Common myeloid progenitor, CD34-positive (primary cell): ENCODE results near the gene CTU1.

Source experiments
- CTCF ChIA-PET: fragments of 350-600 bp; sonication (Branson Sonifier 250); formaldehyde crosslinking; loops from one replicate; lab custom pipeline; 2021; ENCODE audit warnings: antibody characterized with exemption; lab: Charles Lee
- POLR2A ChIA-PET: fragments of 350-600 bp; sonication (Branson Sonifier 250); formaldehyde crosslinking; loops from one replicate; lab custom pipeline; 2021; ENCODE audit warnings: antibody characterized with exemption; lab: Charles Lee
- DNase-seq, 3 donors: peaks; one replicate each; pipeline versions ENCODE4 v3.0.0 to v3.0.0-alpha.2; 2013
- H3K27ac ChIP-seq, 2 experiments: 1 replicate in 1 of 2; 2 replicates in 1 of 2; pipeline ENCODE4 v1.7.0; 2013; ENCODE audit warnings: inconsistent platforms in 2 of 2, low read length in 2 of 2, mild to moderate bottlenecking in 2 of 2, low read depth in 1 of 2, moderate library complexity in 1 of 2; ENCODE audit not compliant: severe bottlenecking in 2 of 2, insufficient read depth in 1 of 2, poor library complexity in 1 of 2
- H3K27me3 ChIP-seq, 5 experiments: replicated peaks in 2 of 5; 1 replicate in 3 of 5; 2 replicates in 2 of 5; pipeline versions ENCODE4 v1.6.1 to v1.7.0; 2013; ENCODE audit warnings: low read length in 4 of 5, mild to moderate bottlenecking in 2 of 5, moderate library complexity in 2 of 5, inconsistent platforms in 1 of 5; ENCODE audit not compliant: insufficient read depth in 5 of 5, control insufficient read depth in 4 of 5
- H3K36me3 ChIP-seq, 4 experiments: 1 replicate in 2 of 4; 2 replicates in 2 of 4; pipeline versions ENCODE4 v1.6.1 to v1.7.0; 2013; ENCODE audit warnings: low read length in 3 of 4, control low read depth in 1 of 4, mild to moderate bottlenecking in 1 of 4; ENCODE audit not compliant: control insufficient read depth in 4 of 4, insufficient read depth in 4 of 4
- H3K4me1 ChIP-seq, 4 experiments: 1 replicate in 3 of 4; 2 replicates in 1 of 4; pipeline versions ENCODE4 v1.6.1 to v1.7.1; 2013; ENCODE audit warnings: low read length in 3 of 4, mild to moderate bottlenecking in 3 of 4, control low read depth in 1 of 4, inconsistent platforms in 1 of 4, moderate library complexity in 1 of 4; ENCODE audit not compliant: control insufficient read depth in 4 of 4, insufficient read depth in 4 of 4; ENCODE audit errors: control extremely low read depth in 1 of 4
- H3K4me3 ChIP-seq, 7 experiments: 1 replicate in 4 of 7; 2 replicates in 3 of 7; pipeline versions ENCODE4 v1.5.1 to v1.7.0; 2013; ENCODE audit warnings: mild to moderate bottlenecking in 7 of 7, low read length in 6 of 7, moderate library complexity in 6 of 7, inconsistent platforms in 2 of 7, low read depth in 2 of 7, control low read depth in 1 of 7; ENCODE audit not compliant: insufficient read depth in 4 of 7, control insufficient read depth in 1 of 7; ENCODE audit errors: extremely low read depth in 1 of 7
- H3K9me3 ChIP-seq, 5 experiments: 1 replicate in 4 of 5; 2 replicates in 1 of 5; pipeline versions ENCODE4 v1.6.1 to v1.7.1; 2013; ENCODE audit warnings: low read length in 4 of 5, mild to moderate bottlenecking in 2 of 5, inconsistent platforms in 1 of 5, low read depth in 1 of 5, moderate library complexity in 1 of 5; ENCODE audit not compliant: control insufficient read depth in 4 of 5, insufficient read depth in 2 of 5; ENCODE audit errors: control extremely low read depth in 1 of 5
- WGBS: methylation state at CpG from one replicate; pipeline ENCODE4 v1.1.5; 2013; ENCODE audit not compliant: insufficient coverage; 5-methylcytosine and 5-hydroxymethylcytosine counted together

CTU1 gene

DNA sequence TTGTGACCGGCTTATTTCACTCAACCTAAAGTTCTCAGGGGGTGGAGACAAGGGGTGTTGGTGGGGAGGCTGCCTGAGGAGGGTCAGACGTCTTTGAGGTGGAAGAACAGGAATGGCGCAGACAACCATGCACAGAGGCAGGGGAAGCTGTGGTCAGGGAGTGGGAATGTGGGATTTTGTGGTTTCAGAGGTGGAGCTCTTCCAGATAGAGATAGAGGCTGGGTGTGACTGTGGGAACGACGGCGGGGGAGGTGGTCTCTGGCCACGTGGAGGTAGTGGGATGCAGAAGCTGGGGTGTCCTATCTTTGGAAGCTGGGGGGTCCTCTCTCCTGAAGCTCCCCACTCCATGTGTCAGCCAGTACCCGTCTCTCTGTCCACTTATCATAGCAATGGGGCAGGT, 17.7 kb downstream of the CTU1 start:
- no peaks in the 10 kb centered on the region for H3K4me1 ChIP-seq
- no peak overlapping the region for H3K4me3 ChIP-seq
- no peak for DNase-seq
- no peaks in the 10 kb centered on the region for H3K27me3 ChIP-seq
- CTCF ChIA-PET, result no interaction called here
- no peaks in the 10 kb centered on the region for H3K9me3 ChIP-seq
- POLR2A ChIA-PET, result no interaction called here
- WGBS, result 54% methylated on average over 6 of the region's 8 CpGs
- H3K36me3 ChIP-seq, result no peaks in the 10 kb centered on the region
- no peak overlapping the region for H3K27ac ChIP-seq

DNA sequence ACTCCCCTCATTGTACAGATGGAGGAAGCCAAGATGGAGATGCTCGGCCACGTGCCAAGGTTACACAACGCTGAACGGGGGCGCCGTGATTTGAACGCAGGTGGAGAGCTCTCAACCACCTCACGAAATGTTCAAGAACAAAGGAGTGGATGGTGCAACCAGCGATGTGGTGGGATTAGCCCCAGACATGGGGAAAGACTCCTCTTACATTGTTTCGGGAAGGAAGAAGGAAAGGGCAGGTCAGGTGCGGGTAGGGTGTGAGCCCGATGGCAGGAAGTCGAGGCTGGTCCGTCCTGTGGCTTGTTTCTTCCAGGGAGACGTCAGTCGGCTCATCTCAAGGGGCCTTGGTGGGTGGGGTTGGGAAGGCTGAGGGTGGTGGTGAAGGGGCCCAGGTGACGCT, 18.4 kb downstream of the CTU1 start:
- ChIA-PET CTCF (no interaction called here), POLR2A (no interaction called here)
- Histone ChIP-seq H3K4me3 (no peak overlapping the region), H3K27me3 (no peaks in the 10 kb centered on the region), H3K9me3 (no peaks in the 10 kb centered on the region), H3K36me3 (no peaks in the 10 kb centered on the region), H3K4me1 (no peaks in the 10 kb centered on the region), H3K27ac (no peak overlapping the region)
- no peak for DNase-seq
- WGBS, result 91% methylated on average over 15 of the region's 17 CpGs

GRCh38 chr19:51086153-51086850, 21.9 kb downstream of the CTU1 start:
- DNase-seq, result no peak
- no peaks in the 10 kb centered on the region for H3K4me1 ChIP-seq
- H3K27me3 ChIP-seq, result peaks cover 0 to 22% (median 0%) of the 10 kb centered on the region in 5 experiments
- no peak overlapping the region for H3K4me3 ChIP-seq
- whole genome bisulfite sequencing, result 94% methylated on average over 18 of the region's 18 CpGs
- H3K9me3 ChIP-seq, result no peaks in the 10 kb centered on the region
- ChIA-PET POLR2A (no interaction called here), CTCF (no interaction called here)
- H3K36me3 ChIP-seq, result no peaks in the 10 kb centered on the region
- no peak overlapping the region for H3K27ac ChIP-seq

- no peaks in the 10 kb centered on the region for H3K4me1 ChIP-seq
- CTCF ChIA-PET, result no interaction called here
- 88% methylated on average over 6 of the region's 7 CpGs for WGBS
- H3K9me3 ChIP-seq, result no peaks in the 10 kb centered on the region
- POLR2A ChIA-PET, result no interaction called here
- peaks cover 0 to 22% (median 0%) of the 10 kb centered on the region in 5 experiments for H3K27me3 ChIP-seq
- no peak overlapping the region for H3K4me3 ChIP-seq
- H3K36me3 ChIP-seq, result no peaks in the 10 kb centered on the region
- no peak overlapping the region for H3K27ac ChIP-seq
- DNase-seq, result no peak
These were observed 23.7 kb downstream of the CTU1 start for GRCh38 chr19:51084505-51084904.

- POLR2A ChIA-PET, result no interaction called here
These were observed 24.4 kb downstream of the CTU1 start for GRCh38 chr19:51083783-51084182.

DNA sequence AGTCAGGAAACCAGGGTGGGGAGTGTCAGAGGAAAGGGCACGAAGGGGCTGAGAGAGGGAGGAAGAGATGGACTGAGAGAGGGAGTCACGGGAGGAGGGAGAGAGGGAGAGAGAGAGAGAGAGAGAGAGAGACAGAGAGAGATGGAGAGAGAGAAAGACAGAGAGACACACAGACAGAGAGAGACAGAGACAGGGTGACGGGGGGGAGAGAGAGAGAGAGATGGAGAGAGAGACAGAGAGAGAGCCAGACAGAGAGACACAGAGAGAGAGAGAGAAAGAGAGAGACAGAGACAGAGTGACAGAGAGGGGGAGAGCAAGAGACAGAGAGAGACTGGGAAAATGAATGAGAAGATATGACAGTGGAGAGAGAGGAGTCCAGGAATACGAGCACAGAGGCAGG, 25.0 kb downstream of the CTU1 start:
- Histone ChIP-seq H3K27me3 (peaks cover 0 to 22% (median 0%) of the 10 kb centered on the region in 5 experiments), H3K36me3 (no peaks in the 10 kb centered on the region), H3K27ac (no peak overlapping the region), H3K4me3 (no peak overlapping the region), H3K4me1 (no peaks in the 10 kb centered on the region), H3K9me3 (no peaks in the 10 kb centered on the region)
- CTCF ChIA-PET, result interaction anchor here (1.1 kb wide), 1 partner anchor 13 kb away, joined by 4 read pairs; no protein-coding TSS in a partner anchor
- POLR2A ChIA-PET, result no interaction called here
- no peak for DNase-seq
- WGBS, result 57% methylated on average over 4 of the region's 4 CpGs

More at GRCh38 chr19:51083783-51084182, 24.4 kb downstream of the CTU1 start:
- no peaks in the 10 kb centered on the region for H3K9me3 ChIP-seq
- H3K27me3 ChIP-seq, result peaks cover 0 to 22% (median 0%) of the 10 kb centered on the region in 5 experiments
- H3K4me3 ChIP-seq, result no peak overlapping the region
- no peak overlapping the region for H3K27ac ChIP-seq
- DNase-seq, result no peak
- CTCF ChIA-PET, result interaction anchor here (1.1 kb wide), 1 partner anchor 12 kb away, joined by 4 read pairs; no protein-coding TSS in a partner anchor
- H3K4me1 ChIP-seq, result no peaks in the 10 kb centered on the region
- 85% methylated on average over 6 of the region's 14 CpGs for WGBS
- H3K36me3 ChIP-seq, result no peaks in the 10 kb centered on the region

GRCh38 chr19:51082611-51083010, 25.6 kb downstream of the CTU1 start, which contains the start of gene KLK14:
TSS of gene KLK14 (minus strand) at chr19:51082887. CDS start at chr19:51082614, 273 bp downstream.
- Histone ChIP-seq H3K4me3 (no peak within 1 kb of the TSS), H3K36me3 (no peaks in the 10 kb centered on the region), H3K4me1 (no peaks in the 10 kb centered on the region), H3K9me3 (no peaks in the 10 kb centered on the region), H3K27ac (no peak within 1 kb of the TSS), H3K27me3 (peaks cover 0 to 22% (median 0%) of the 10 kb centered on the region in 5 experiments)
- DNase-seq, result no peak
- CTCF ChIA-PET, result no interaction called here
- 35% methylated on average over 2 of the region's 7 CpGs for WGBS
- POLR2A ChIA-PET, result no interaction called here
